ENCODE measurements around the gene DNAJC18. TPM values are rescaled to one million over a fixed set of nuclear protein-coding genes. Genes with fewer than 3 reads are reported as not detected.
"Not testable (repeated sequence)": the region's sequence is repeated elsewhere in the genome, so short reads cannot be mapped to it uniquely, and the experiment has no call there.

Gene DNAJC18
- total and polyA plus RNA-seq, 9 donors = 15.3 to 29.9 (median 20.2) TPM

DNA sequence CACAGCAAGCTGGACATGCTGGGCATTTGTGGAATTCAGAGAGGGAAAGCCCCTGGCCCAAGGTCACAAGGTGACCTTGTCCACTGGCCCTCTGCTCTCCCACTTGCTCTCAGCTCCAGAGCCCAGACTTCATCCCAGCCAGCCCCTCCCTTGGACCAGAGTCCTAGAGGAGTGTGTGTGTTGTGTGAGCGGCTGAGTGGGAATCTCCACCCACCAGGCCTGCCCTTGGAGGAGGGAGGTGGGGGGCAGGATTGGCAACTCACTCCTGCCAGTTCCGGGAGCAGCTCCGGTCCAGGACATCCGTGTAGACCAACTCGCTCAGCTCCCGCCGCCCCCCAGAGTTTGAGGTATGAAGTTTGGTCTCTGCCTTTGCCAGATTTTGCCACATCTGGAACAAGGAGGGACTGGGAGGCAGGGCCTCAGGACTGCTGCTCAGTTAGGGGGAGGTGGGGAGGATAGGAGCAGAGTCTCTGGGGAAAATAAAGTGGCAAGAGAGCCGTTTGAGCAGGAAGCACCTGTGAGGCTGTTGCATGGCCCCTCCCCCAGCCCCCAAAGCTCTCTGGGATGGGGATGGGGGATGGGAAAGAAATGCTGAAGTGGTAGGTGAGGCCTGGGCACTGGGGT lies 51.0 kb downstream of the DNAJC18 start:
- H3K36me3 ChIP-seq (ENCODE audit: control insufficient read depth, insufficient read depth, low read length) = peaks cover 14% of the 10 kb centered on the region
- peaks cover 37% of the 10 kb centered on the region for H3K4me1 ChIP-seq (ENCODE audit: control insufficient read depth, insufficient read depth, low read length)
- H3K9me3 ChIP-seq (replicated peaks; ENCODE audit: control insufficient read depth, low read depth, low read length) = no peaks in the 10 kb centered on the region
- DNase-seq = no peak
- 14% methylated on average over 5 of the region's 8 CpGs for WGBS (ENCODE audit: insufficient coverage)
- H3K4me3 ChIP-seq (ENCODE audit: low read length) = no peak overlapping the region
- H3K27ac ChIP-seq (ENCODE audit: low read length) = no peak overlapping the region
- H3K27me3 ChIP-seq (ENCODE audit: control insufficient read depth, insufficient read depth, low read length) = peaks cover 14% of the 10 kb centered on the region

DNA sequence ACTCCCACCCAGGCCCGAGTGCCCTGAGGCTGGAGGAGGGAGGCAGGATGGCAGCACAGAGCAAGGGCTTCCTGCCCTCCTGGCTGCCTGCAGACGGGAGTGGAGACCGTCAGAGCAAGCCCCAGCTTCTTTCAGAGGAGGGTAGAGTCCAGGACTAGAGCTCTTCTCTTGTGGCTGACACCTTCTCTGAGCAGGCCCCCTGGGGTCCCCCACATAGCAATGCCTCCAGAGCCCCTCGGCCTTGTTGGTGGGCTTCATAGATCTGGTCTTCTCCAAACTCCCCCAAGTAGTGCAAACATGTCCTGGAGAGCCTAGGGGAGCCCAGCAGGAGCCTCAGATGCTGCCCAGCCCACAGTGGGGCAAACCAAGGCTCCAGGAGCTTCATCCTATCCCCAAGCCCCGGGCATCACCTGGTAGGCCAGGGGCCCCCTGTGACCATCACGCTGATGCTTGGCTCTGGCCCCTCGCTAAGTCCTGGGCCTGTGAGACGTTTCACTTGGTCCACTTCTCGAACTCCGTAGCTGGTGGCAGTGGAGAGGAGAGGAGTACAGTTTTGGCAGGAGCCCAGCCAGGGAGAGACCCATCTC lies 51.6 kb downstream of the DNAJC18 start:
- no peak for DNase-seq
- H3K4me1 ChIP-seq (ENCODE audit: control insufficient read depth, insufficient read depth, low read length) = peaks cover 31% of the 10 kb centered on the region
- no peak overlapping the region for H3K27ac ChIP-seq (ENCODE audit: low read length)
- no peaks in the 10 kb centered on the region for H3K9me3 ChIP-seq (replicated peaks; ENCODE audit: control insufficient read depth, low read depth, low read length)
- H3K36me3 ChIP-seq (ENCODE audit: control insufficient read depth, insufficient read depth, low read length) = peaks cover 11% of the 10 kb centered on the region
- 86% methylated on average over 6 of the region's 10 CpGs for WGBS (ENCODE audit: insufficient coverage)
- peaks cover 8% of the 10 kb centered on the region for H3K27me3 ChIP-seq (ENCODE audit: control insufficient read depth, insufficient read depth, low read length)
- no peak overlapping the region for H3K4me3 ChIP-seq (ENCODE audit: low read length)

- peaks cover 25% of the 10 kb centered on the region for H3K4me1 ChIP-seq (ENCODE audit: control insufficient read depth, insufficient read depth, low read length)
- H3K4me3 ChIP-seq (ENCODE audit: low read length); H3K9me3 ChIP-seq (replicated peaks; ENCODE audit: control insufficient read depth, low read depth, low read length); H3K27ac ChIP-seq (ENCODE audit: low read length); DNase-seq; H3K36me3 ChIP-seq (ENCODE audit: control insufficient read depth, insufficient read depth, low read length); H3K27me3 ChIP-seq (ENCODE audit: control insufficient read depth, insufficient read depth, low read length): not testable (repeated sequence)
- 88% methylated on average over 6 of the region's 10 CpGs for WGBS (ENCODE audit: insufficient coverage)
Observed at GRCh38 chr5:139386956-139387355, 52.4 kb downstream of the DNAJC18 start.

DNA sequence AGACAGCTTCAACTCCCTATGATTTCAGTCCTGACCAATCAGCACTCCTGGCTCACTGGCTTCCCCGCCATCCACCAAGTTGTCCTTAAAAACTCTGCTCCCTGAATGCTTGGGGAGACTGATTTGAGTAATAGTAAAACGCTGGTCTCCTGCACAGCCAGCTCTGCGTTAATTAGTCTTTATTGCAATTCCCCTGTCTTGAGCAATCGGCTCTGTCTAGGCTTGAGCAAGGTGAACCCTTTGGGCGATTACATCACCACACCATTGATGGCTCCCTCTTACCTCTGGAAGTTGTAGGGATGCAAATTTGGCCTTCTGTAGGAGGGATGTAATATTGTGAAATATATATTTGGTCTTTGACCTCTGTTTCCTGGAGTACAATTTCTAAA lies 53.3 kb downstream of the DNAJC18 start:
- Histone ChIP-seq H3K4me1 (ENCODE audit: control insufficient read depth, insufficient read depth, low read length) (peaks cover 16% of the 10 kb centered on the region), H3K9me3 (replicated peaks; ENCODE audit: control insufficient read depth, low read depth, low read length) (no peaks in the 10 kb centered on the region), H3K27ac (ENCODE audit: low read length) (no peak overlapping the region), H3K27me3 (ENCODE audit: control insufficient read depth, insufficient read depth, low read length) (no peaks in the 10 kb centered on the region), H3K4me3 (ENCODE audit: low read length) (no peak overlapping the region), H3K36me3 (ENCODE audit: control insufficient read depth, insufficient read depth, low read length) (peaks cover 5% of the 10 kb centered on the region)
- WGBS (ENCODE audit: insufficient coverage) = no CpG with 5 or more reads among the region's 5 CpGs
- DNase-seq = no peak

DNA sequence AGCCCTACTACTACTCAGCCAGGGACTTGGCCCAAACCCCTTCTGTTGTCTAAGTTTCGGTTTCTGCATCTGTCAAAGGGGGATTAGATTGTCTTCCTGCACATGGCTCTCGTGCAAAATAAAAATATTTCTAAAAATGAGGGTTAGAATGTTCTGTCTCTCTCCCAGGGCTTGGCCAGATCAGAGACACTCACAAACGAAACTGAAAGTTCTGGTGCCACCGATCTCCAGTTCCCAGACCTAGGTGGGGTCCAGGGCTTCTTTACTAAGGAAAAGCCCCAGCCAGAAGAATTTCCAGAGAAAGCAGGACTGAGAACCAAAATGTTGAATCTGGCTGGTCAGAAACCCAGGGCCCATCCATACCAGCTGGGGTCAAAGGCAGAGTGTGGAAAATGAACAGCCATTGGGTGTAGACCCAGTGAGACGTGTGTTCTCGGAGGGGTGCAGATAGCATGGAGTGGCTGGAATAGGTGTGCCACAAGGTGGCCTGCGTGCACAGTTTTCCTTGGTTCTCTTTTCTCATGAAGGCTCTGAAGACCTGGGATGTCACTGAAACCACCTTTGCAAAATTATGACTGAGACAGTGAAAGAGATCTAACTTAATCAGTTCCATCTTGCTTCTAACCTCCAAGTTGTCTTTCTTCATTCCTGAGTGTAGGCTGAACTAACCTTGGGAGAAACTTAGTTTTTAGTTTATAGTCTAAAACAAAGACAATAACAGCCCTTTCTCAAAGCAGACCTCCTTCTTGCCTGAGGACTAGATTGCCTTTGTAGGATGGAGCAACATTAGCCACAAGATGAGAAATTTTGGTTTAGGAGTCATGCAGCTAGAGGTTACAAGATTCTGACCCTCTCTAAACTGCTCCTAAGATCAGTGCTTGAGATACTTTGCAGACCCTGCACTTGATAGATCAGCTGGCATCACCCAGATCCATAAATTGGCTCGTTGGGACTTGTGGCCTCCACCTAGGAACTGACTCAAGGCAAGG lies 54.0 kb downstream of the DNAJC18 start:
- 81% methylated on average over 4 of the region's 8 CpGs for WGBS (ENCODE audit: insufficient coverage)
- no peaks in the 10 kb centered on the region for H3K27me3 ChIP-seq (ENCODE audit: control insufficient read depth, insufficient read depth, low read length)
- H3K9me3 ChIP-seq (replicated peaks; ENCODE audit: control insufficient read depth, low read depth, low read length) = no peaks in the 10 kb centered on the region
- H3K27ac ChIP-seq (ENCODE audit: low read length) = no peak overlapping the region
- no peak overlapping the region for H3K4me3 ChIP-seq (ENCODE audit: low read length)
- peaks cover 2% of the 10 kb centered on the region for H3K36me3 ChIP-seq (ENCODE audit: control insufficient read depth, insufficient read depth, low read length)
- no peak for DNase-seq
- H3K4me1 ChIP-seq (ENCODE audit: control insufficient read depth, insufficient read depth, low read length) = peaks cover 15% of the 10 kb centered on the region

GRCh38 chr5:139384591-139385051 lies 54.7 kb downstream of the DNAJC18 start:
- Histone ChIP-seq H3K9me3 (replicated peaks; ENCODE audit: control insufficient read depth, low read depth, low read length) (no peaks in the 10 kb centered on the region), H3K27ac (ENCODE audit: low read length) (no peak overlapping the region), H3K36me3 (ENCODE audit: control insufficient read depth, insufficient read depth, low read length) (no peaks in the 10 kb centered on the region), H3K4me3 (ENCODE audit: low read length) (no peak overlapping the region), H3K4me1 (ENCODE audit: control insufficient read depth, insufficient read depth, low read length) (peaks cover 15% of the 10 kb centered on the region), H3K27me3 (ENCODE audit: control insufficient read depth, insufficient read depth, low read length) (no peaks in the 10 kb centered on the region)
- DNase-seq = no peak
- 74% methylated on average over 8 of the region's 9 CpGs for WGBS (ENCODE audit: insufficient coverage)

GRCh38 chr5:139383993-139384590 lies 55.2 kb downstream of the DNAJC18 start:
- Histone ChIP-seq H3K27ac (ENCODE audit: low read length) (no peak overlapping the region), H3K4me1 (ENCODE audit: control insufficient read depth, insufficient read depth, low read length) (peaks cover 15% of the 10 kb centered on the region), H3K36me3 (ENCODE audit: control insufficient read depth, insufficient read depth, low read length) (no peaks in the 10 kb centered on the region), H3K4me3 (ENCODE audit: low read length) (no peak overlapping the region), H3K27me3 (ENCODE audit: control insufficient read depth, insufficient read depth, low read length) (no peaks in the 10 kb centered on the region), H3K9me3 (replicated peaks; ENCODE audit: control insufficient read depth, low read depth, low read length) (no peaks in the 10 kb centered on the region)
- 75% methylated on average over 6 of the region's 7 CpGs for WGBS (ENCODE audit: insufficient coverage)
- DNase-seq = no peak

DNA sequence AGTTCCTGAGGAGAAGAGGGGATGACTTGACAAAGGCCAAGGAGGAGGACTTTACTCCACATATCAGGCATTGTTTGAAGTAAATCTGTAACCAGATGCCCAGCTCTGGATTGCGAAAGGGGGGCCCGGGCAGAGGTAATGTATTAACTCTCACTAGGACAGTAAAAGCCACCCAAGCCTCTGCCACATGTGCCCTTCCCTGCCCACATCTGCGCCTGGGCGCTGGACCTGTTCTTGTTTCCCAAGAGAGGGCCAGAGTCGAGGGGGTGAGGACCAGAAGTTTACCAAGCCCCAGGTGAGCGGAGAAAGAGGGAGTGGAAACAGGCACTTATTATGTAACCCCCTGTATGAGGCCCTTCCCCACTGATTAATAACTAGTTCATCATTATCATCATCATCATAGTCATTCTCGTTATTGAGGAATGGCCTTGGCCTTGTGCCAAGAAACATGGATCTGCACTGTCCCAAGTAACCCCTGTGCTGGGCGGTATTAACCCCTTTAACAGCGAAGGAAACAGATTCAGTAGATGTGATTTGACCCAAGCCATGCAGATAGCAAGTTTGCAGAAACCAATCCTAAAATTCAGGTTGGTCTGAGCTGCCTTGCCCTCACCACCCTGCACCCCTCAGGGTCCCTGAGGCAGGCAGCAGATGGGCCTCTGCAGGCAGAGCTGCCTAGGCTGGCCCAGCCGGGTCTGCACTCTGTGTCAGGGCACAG lies 55.9 kb downstream of the DNAJC18 start, which contains the start of gene SLC23A1:
Gene SLC23A1, minus strand, starts transcription at position 23 of the 718 bp plus-strand sequence. CDS start 44 bp downstream, outside the sequence.
- no peak for DNase-seq
- H3K27me3 ChIP-seq (ENCODE audit: control insufficient read depth, insufficient read depth, low read length) = no peaks in the 10 kb centered on the region
- no peak within 1 kb of the TSS for H3K27ac ChIP-seq (ENCODE audit: low read length)
- peaks cover 11% of the 10 kb centered on the region for H3K4me1 ChIP-seq (ENCODE audit: control insufficient read depth, insufficient read depth, low read length)
- no peaks in the 10 kb centered on the region for H3K36me3 ChIP-seq (ENCODE audit: control insufficient read depth, insufficient read depth, low read length)
- no peak within 1 kb of the TSS for H3K4me3 ChIP-seq (ENCODE audit: low read length)
- no peaks in the 10 kb centered on the region for H3K9me3 ChIP-seq (replicated peaks; ENCODE audit: control insufficient read depth, low read depth, low read length)
- 70% methylated on average over 3 of the region's 10 CpGs for WGBS (ENCODE audit: insufficient coverage)

GRCh38 chr5:139382807-139383206 lies 56.5 kb downstream of the DNAJC18 start:
- peaks cover 2% of the 10 kb centered on the region for H3K36me3 ChIP-seq (ENCODE audit: control insufficient read depth, insufficient read depth, low read length)
- no peaks in the 10 kb centered on the region for H3K27me3 ChIP-seq (ENCODE audit: control insufficient read depth, insufficient read depth, low read length)
- H3K27ac ChIP-seq (ENCODE audit: low read length) = no peak overlapping the region
- peaks cover 5% of the 10 kb centered on the region for H3K4me1 ChIP-seq (ENCODE audit: control insufficient read depth, insufficient read depth, low read length)
- WGBS (ENCODE audit: insufficient coverage) = 80% methylated on average over 2 of the region's 3 CpGs
- H3K9me3 ChIP-seq (replicated peaks; ENCODE audit: control insufficient read depth, low read depth, low read length) = no peaks in the 10 kb centered on the region
- DNase-seq = no peak
- no peak overlapping the region for H3K4me3 ChIP-seq (ENCODE audit: low read length)

Data from muscle of leg (tissue), 11 donors.